ENCODE data around the gene DCLK1. TPM values are rescaled to one million over a fixed set of nuclear protein-coding genes. Genes with fewer than 3 reads are reported as not detected.
"Not testable (repeated sequence)": the region's sequence is repeated elsewhere in the genome, so short reads cannot be mapped to it uniquely, and the experiment has no call there.

DCLK1 gene
- total RNA-seq, 5 donors from 2014 or later (not counting 1 experiment from before 2014, with no cell fraction given) = 0.03 to 0.09 TPM; not detected in 3

DNA sequence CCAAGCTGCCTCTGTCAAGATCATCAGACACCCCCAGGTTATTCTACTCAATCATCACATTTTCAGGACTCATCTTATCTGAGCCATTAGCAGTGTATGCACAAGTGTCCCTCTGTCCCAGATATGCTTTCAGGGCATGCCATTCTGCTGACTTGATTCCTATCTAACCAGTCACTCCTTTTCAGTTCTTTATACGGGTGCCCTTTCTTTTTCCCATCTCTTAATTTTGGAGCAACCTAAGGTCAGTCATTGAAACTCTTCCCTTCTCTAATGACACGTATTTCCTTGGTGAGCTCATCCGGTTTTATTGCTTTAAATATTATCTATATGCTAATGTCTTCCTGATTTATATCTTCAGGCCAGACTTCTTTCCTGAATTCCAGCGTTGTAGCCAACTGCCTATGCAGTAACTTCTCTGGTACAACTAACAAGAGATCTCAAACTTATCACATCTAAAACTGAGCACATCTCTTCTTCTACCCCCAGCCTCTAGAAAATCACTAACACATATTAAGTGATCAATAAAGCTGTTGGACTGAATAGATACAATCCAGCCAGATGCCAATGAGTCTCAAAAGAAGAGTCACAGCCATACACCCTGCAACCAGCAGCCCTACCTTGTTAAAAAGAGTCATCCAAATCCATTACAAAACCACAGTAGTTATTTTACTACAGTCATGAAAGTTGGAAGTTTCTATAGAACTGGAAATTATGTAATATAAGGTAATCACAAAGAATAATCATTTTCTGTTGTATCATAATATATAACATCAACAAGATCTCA lies 58.8 kb downstream of the DCLK1 start:
- Histone ChIP-seq H3K27me3 (replicated peaks in 1 of 2; ENCODE audit: control insufficient read depth in 2 of 2, extremely low read depth in 1 of 2, insufficient read depth in 2 of 2, low read length in 1 of 2) (no peaks in the 10 kb centered on the region), H3K4me1 (ENCODE audit: control insufficient read depth in 1 of 2, extremely low read depth in 1 of 2, insufficient read depth in 2 of 2, low read length in 2 of 2) (no peaks in the 10 kb centered on the region), H3K9me3 (no peaks in the 10 kb centered on the region), H3K4me3 (ENCODE audit: control insufficient read depth in 1 of 2, extremely low read depth in 1 of 2, low read length in 1 of 2) (no peak overlapping the region), H3K36me3 (ENCODE audit: control insufficient read depth in 2 of 2, extremely low read depth in 1 of 2, insufficient read depth in 1 of 2, low read length in 1 of 2) (no peaks in the 10 kb centered on the region), H3K27ac (ENCODE audit: low read length) (no peak overlapping the region)
- no peak overlapping the region for H3K27ac Mint-ChIP-seq
- ChIA-PET CTCF (no interaction called here), POLR2A (no interaction called here)
- no peaks in the 10 kb centered on the region for H3K27me3 Mint-ChIP-seq
- ATAC-seq (replicated peaks in 1 of 4) (no peak), DNase-seq (no peak)
- H3K9me3 Mint-ChIP-seq = peaks cover 0 to 4% (median 2%) of the 10 kb centered on the region in 3 donors
- WGBS (ENCODE audit: insufficient coverage) = 90% methylated on average over 2 of the region's 4 CpGs
- H3K36me3 Mint-ChIP-seq = no peaks in the 10 kb centered on the region
- no peaks in the 10 kb centered on the region for H3K4me1 Mint-ChIP-seq
- no peak overlapping the region for H3K4me3 Mint-ChIP-seq

DNA sequence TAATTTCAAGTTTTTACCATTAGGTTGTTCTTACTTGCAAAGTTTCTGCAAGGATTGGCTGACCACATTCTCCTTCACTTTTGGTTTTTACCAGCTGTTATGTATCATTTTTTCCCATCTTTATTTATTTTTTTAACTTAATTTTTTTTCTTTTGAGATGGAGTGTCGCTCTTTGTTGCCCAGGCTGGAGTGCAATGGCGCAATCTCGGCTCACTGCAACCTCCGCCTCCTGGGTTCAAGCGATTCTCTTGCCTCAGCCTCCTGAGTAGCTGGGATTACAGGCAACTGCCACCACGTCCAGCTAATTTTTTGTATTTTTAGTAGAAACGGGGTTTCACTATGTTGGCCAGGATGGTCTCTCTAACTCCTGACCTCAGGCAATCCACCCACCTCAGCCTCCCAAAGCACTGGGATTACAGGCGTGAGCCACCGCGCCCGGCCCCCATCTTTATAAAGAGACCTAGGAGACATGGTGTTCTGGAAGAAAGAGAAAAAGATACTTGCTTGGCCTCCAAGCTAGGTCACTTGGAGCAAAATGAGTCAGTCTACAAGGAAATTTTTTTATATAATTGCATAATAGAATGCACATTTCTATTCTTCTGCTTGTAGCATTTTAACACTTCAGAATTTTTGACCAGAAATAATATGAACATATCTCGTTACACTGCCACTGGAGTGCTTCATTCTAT lies 60.5 kb downstream of the DCLK1 start:
- H3K36me3 ChIP-seq (ENCODE audit: control insufficient read depth in 2 of 2, extremely low read depth in 1 of 2, insufficient read depth in 1 of 2, low read length in 1 of 2); H3K27me3 ChIP-seq (replicated peaks in 1 of 2; ENCODE audit: control insufficient read depth in 2 of 2, extremely low read depth in 1 of 2, insufficient read depth in 2 of 2, low read length in 1 of 2); H3K27me3 Mint-ChIP-seq; ATAC-seq (replicated peaks in 1 of 4); H3K4me1 ChIP-seq (ENCODE audit: control insufficient read depth in 1 of 2, extremely low read depth in 1 of 2, insufficient read depth in 2 of 2, low read length in 2 of 2); DNase-seq; H3K9me3 Mint-ChIP-seq; H3K4me3 ChIP-seq (ENCODE audit: control insufficient read depth in 1 of 2, extremely low read depth in 1 of 2, low read length in 1 of 2); H3K27ac ChIP-seq (ENCODE audit: low read length); CTCF ChIA-PET; POLR2A ChIA-PET; H3K36me3 Mint-ChIP-seq; H3K9me3 ChIP-seq; H3K4me3 Mint-ChIP-seq; H3K4me1 Mint-ChIP-seq; H3K27ac Mint-ChIP-seq: not testable (repeated sequence)
- 60% methylated on average over 3 of the region's 12 CpGs for WGBS (ENCODE audit: insufficient coverage)

DNA sequence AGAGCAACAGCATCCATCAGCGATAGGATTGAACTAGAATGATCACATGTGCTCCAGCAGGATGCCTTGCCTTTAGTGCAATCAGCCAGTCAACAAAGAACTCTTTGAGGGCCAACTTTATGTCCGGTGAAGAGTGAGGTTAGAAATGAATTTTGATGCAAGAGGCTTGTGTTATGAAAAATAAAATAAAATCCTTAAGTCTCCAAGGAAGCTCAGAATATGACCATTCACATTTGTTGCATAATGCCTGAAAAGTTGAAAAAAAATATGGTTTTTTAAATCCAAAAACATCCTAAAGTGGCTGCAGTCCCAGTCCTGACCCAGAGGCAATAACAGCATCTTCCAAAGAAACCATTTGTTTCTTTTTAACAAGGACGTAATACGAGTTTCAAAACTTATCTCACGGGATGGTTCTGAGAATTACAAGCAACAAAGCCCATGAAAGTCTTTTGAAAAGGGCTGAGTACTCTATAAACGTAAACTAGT lies 61.3 kb downstream of the DCLK1 start:
- Histone ChIP-seq H3K9me3 (no peaks in the 10 kb centered on the region), H3K27me3 (replicated peaks in 1 of 2; ENCODE audit: control insufficient read depth in 2 of 2, extremely low read depth in 1 of 2, insufficient read depth in 2 of 2, low read length in 1 of 2) (no peaks in the 10 kb centered on the region), H3K36me3 (ENCODE audit: control insufficient read depth in 2 of 2, extremely low read depth in 1 of 2, insufficient read depth in 1 of 2, low read length in 1 of 2) (no peaks in the 10 kb centered on the region), H3K27ac (ENCODE audit: low read length) (no peak overlapping the region), H3K4me1 (ENCODE audit: control insufficient read depth in 1 of 2, extremely low read depth in 1 of 2, insufficient read depth in 2 of 2, low read length in 2 of 2) (no peaks in the 10 kb centered on the region), H3K4me3 (ENCODE audit: control insufficient read depth in 1 of 2, extremely low read depth in 1 of 2, low read length in 1 of 2) (no peak overlapping the region)
- WGBS (ENCODE audit: insufficient coverage) = no CpG with 5 or more reads among the region's 6 CpGs
- H3K36me3 Mint-ChIP-seq = no peaks in the 10 kb centered on the region
- H3K27ac Mint-ChIP-seq = no peak overlapping the region
- H3K4me1 Mint-ChIP-seq = no peaks in the 10 kb centered on the region
- no peak for ATAC-seq (replicated peaks in 1 of 4)
- H3K9me3 Mint-ChIP-seq = peaks cover 4 to 6% (median 4%) of the 10 kb centered on the region in 3 donors
- H3K27me3 Mint-ChIP-seq = no peaks in the 10 kb centered on the region
- ChIA-PET POLR2A (no interaction called here), CTCF (no interaction called here)
- DNase-seq = no peak
- H3K4me3 Mint-ChIP-seq = no peak overlapping the region

DNA sequence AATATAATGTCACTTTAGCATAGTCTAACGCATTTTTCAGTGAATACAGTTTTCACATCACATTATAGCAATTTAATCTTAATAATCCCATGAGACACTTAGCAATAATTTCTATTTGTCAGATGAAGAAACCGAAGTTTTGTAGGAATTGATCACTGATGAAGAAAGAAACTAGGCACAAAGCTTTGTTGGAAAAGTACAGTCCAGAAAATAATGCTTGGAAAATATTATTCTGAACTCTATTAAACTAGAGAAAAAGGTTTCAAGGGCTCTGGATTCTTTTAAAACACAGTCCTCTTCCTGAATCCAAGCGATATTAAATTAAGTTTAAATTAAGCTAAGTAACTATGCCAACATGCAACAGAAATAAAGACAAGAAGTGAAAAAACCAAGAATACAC lies 62.2 kb downstream of the DCLK1 start:
- no peak overlapping the region for H3K4me3 Mint-ChIP-seq
- Histone ChIP-seq H3K4me3 (ENCODE audit: control insufficient read depth in 1 of 2, extremely low read depth in 1 of 2, low read length in 1 of 2) (no peak overlapping the region), H3K36me3 (ENCODE audit: control insufficient read depth in 2 of 2, extremely low read depth in 1 of 2, insufficient read depth in 1 of 2, low read length in 1 of 2) (no peaks in the 10 kb centered on the region), H3K4me1 (ENCODE audit: control insufficient read depth in 1 of 2, extremely low read depth in 1 of 2, insufficient read depth in 2 of 2, low read length in 2 of 2) (no peaks in the 10 kb centered on the region), H3K27ac (ENCODE audit: low read length) (no peak overlapping the region), H3K9me3 (no peaks in the 10 kb centered on the region), H3K27me3 (replicated peaks in 1 of 2; ENCODE audit: control insufficient read depth in 2 of 2, extremely low read depth in 1 of 2, insufficient read depth in 2 of 2, low read length in 1 of 2) (no peaks in the 10 kb centered on the region)
- no peaks in the 10 kb centered on the region for H3K4me1 Mint-ChIP-seq
- no CpG with 5 or more reads among the region's 3 CpGs for WGBS (ENCODE audit: insufficient coverage)
- POLR2A ChIA-PET = no interaction called here
- CTCF ChIA-PET = no interaction called here
- no peaks in the 10 kb centered on the region for H3K27me3 Mint-ChIP-seq
- H3K36me3 Mint-ChIP-seq = no peaks in the 10 kb centered on the region
- H3K27ac Mint-ChIP-seq = no peak overlapping the region
- DNase-seq (no peak), ATAC-seq (replicated peaks in 1 of 4) (no peak)
- peaks cover 4 to 6% (median 4%) of the 10 kb centered on the region in 3 donors for H3K9me3 Mint-ChIP-seq

DNA sequence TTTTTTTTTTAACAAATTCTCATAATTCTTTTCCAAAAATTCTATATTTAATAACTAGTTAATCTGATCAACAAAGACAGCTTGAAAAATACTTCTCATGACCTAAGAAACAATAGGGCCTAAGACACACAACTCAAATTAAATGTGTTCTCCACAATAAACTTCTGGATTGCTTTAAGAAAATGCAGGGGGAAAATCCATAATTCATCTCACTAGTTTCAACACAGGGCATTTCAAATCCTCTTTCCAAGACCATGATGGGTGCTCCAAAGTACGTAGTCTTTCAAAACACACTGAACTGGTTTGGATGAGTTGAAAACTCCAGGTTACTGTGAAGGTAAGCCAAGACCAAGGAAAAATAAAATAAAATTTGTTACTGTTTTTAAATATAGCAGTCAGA lies 62.6 kb downstream of the DCLK1 start:
- H3K27ac Mint-ChIP-seq = no peak overlapping the region
- H3K4me1 ChIP-seq (ENCODE audit: control insufficient read depth in 1 of 2, extremely low read depth in 1 of 2, insufficient read depth in 2 of 2, low read length in 2 of 2) = no peaks in the 10 kb centered on the region
- POLR2A ChIA-PET = no interaction called here
- no peak overlapping the region for H3K4me3 Mint-ChIP-seq
- no peaks in the 10 kb centered on the region for H3K4me1 Mint-ChIP-seq
- CTCF ChIA-PET = no interaction called here
- no peaks in the 10 kb centered on the region for H3K9me3 ChIP-seq
- no peaks in the 10 kb centered on the region for H3K36me3 Mint-ChIP-seq
- H3K9me3 Mint-ChIP-seq = peaks cover 4 to 6% (median 4%) of the 10 kb centered on the region in 3 donors
- H3K4me3 ChIP-seq (ENCODE audit: control insufficient read depth in 1 of 2, extremely low read depth in 1 of 2, low read length in 1 of 2) = no peak overlapping the region
- H3K27ac ChIP-seq (ENCODE audit: low read length) = no peak overlapping the region
- ATAC-seq (replicated peaks in 1 of 4) = no peak
- no CpG with 5 or more reads among the region's 1 CpG for WGBS (ENCODE audit: insufficient coverage)
- no peaks in the 10 kb centered on the region for H3K27me3 ChIP-seq (replicated peaks in 1 of 2; ENCODE audit: control insufficient read depth in 2 of 2, extremely low read depth in 1 of 2, insufficient read depth in 2 of 2, low read length in 1 of 2)
- no peak for DNase-seq
- no peaks in the 10 kb centered on the region for H3K27me3 Mint-ChIP-seq
- no peaks in the 10 kb centered on the region for H3K36me3 ChIP-seq (ENCODE audit: control insufficient read depth in 2 of 2, extremely low read depth in 1 of 2, insufficient read depth in 1 of 2, low read length in 1 of 2)

DNA sequence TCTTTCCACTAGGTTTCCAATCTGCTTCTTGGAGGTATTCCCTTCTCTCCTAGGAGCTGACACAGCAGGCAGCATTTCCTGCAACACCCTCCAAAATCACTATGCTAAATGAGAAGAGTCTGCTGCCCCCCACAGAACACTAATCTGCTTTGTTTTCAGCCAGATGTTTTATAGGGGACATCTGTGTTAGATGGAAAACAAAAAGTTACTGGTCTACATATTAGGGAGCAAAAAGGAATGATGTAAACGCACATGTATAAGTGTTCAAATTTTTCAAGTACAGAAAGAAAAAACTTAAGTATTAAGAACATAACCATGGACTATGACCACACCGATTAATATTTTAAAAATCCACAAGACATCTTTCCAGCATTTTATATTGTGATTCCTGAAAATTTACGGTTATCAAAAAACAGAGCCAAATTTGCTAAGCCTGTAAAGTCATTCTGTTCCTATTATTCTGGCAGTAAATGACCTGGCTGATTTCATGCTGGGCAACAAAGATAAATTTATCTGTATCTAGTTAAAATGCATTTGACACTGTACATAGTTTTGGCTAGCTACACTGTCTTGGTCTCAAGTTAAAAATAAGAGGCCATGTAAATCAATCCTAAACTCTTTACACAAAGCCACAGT lies 63.3 kb downstream of the DCLK1 start:
- Mint-ChIP-seq H3K36me3 (no peaks in the 10 kb centered on the region), H3K27ac (no peak overlapping the region), H3K27me3 (no peaks in the 10 kb centered on the region), H3K4me3 (no peak overlapping the region), H3K4me1 (no peaks in the 10 kb centered on the region), H3K9me3 (peaks cover 4 to 6% (median 4%) of the 10 kb centered on the region in 3 donors)
- no CpG with 5 or more reads among the region's 3 CpGs for WGBS (ENCODE audit: insufficient coverage)
- Histone ChIP-seq H3K27ac (ENCODE audit: low read length) (no peak overlapping the region), H3K4me3 (ENCODE audit: control insufficient read depth in 1 of 2, extremely low read depth in 1 of 2, low read length in 1 of 2) (no peak overlapping the region), H3K9me3 (no peaks in the 10 kb centered on the region), H3K27me3 (replicated peaks in 1 of 2; ENCODE audit: control insufficient read depth in 2 of 2, extremely low read depth in 1 of 2, insufficient read depth in 2 of 2, low read length in 1 of 2) (no peaks in the 10 kb centered on the region), H3K4me1 (ENCODE audit: control insufficient read depth in 1 of 2, extremely low read depth in 1 of 2, insufficient read depth in 2 of 2, low read length in 2 of 2) (no peaks in the 10 kb centered on the region), H3K36me3 (ENCODE audit: control insufficient read depth in 2 of 2, extremely low read depth in 1 of 2, insufficient read depth in 1 of 2, low read length in 1 of 2) (no peaks in the 10 kb centered on the region)
- ATAC-seq (replicated peaks in 1 of 4) = no peak
- DNase-seq = no peak
- CTCF ChIA-PET = no interaction called here
- POLR2A ChIA-PET = no interaction called here
